ENCODE measurements around the gene RPTOR.

RPTOR gene

DNA sequence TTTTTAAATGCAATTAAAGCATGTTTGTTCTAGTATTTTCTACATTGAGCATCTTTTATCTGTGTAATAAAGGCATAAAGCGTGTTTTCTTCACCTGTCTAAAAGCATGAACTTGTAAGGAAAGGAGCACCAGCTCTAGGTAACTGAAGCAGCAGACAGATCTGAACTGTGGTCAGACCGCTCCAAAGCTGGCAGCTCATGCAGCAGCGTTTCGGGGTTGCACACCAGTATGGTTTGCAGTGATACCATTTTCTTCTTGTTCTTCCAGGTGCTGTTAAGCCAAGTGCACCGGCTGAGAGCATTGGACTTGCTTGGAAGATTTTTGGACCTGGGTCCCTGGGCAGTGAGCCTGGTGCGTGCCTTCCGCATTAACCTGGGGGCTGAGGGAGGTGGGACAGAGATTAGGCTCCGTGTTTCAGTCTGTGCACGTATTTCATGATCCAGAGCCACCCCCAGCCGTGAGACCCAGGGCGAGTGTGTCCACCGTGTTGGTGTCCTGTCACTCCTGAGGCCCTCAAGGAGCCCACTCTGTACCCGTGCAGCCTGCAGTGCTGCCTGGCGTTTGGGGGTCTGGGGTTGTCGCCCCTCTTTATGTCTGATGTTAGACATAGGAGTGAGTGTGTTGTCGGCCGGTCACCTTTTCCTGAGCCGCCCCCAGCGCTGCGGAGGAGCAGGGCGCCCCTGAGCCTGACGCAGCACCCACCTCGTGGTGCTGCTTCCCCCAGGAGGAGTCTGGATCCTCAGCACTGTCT, 310.7 kb downstream of the RPTOR start:
- no peak for DNase-seq

DNA sequence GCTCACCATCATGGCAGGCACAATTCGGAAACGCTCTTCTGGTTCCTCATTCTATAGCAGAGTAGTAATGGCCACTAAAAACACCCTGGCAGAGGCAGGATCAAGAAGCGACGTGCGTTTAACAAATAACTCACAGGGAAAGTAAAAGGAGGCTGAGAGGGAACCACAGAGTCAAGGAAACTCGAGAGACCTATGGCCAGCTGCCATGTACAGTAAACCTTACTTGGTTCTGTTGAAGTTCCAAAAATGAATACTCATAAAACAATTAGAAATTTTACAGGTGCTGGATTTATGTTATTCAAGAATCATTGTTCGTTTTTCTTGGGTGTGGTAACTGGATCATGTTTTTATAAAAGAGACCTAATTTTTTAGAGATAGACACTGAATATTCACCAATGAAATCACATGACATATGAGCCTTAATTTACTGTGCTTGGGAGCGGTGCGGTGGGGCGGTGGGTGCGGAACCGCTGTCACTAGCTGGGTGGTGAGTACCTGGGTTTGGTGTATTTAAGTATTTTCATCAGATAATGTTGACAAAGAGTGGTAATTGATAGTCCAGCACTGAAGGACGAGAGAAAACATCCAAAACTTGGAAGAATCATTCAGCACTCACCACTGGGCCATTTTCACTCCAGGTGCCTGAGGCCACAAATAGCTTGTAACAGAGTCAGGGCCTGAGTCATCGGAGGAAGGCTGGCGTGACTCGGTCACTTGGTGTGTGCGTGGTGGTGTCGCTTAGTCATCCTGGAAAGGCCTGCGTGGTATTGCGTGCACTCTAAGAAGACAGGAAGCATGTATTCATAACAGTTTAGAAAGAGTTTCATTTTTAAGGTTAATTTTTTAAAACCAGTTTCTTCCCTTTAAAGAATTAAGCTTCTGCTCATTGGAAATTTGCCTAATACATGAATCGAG, 311.6 kb downstream of the RPTOR start:
- no peak for DNase-seq

DNA sequence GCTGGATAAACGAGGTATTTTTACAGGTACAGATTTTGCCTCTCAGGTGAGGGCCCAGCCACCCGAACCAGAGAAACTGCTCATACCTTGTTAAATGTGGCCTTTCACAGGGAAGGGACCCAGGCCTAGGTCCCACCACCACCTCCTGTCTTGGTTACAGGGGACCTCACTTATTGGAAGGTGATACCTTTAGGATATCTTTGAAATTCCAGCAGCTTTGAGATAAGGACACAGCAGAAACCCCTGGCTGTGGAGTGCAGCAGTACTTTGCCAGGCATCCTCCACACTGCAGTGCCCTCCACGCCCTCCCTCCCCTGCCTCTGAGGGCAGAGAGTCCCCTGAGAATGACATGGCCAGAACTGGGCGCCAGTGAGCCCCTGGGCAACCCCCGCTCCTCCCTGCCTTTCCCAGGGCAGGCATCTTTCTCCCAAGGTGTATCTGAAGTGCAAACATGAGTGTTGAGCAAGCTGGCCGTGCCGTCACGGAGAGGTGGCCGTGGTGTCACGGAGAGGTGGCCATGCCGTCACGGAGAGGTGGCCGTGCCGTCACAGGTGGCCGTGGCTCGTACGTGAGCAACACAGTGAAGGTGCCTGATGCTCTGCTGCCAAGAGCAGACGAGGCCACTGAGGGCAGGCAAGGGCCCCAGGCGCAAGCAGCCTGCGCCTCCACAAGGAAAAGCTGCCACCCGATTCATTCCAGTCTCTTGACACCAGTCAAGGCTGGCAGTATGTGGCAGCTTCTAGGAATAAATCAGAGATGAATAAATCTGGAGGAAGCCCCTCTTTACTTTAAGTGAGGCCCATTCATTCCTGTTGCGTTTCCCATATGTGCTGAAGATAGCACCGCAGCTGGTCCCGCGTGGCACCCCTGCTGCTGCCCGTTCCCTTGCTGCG, 312.5 kb downstream of the RPTOR start:
- no peak for DNase-seq

DNA sequence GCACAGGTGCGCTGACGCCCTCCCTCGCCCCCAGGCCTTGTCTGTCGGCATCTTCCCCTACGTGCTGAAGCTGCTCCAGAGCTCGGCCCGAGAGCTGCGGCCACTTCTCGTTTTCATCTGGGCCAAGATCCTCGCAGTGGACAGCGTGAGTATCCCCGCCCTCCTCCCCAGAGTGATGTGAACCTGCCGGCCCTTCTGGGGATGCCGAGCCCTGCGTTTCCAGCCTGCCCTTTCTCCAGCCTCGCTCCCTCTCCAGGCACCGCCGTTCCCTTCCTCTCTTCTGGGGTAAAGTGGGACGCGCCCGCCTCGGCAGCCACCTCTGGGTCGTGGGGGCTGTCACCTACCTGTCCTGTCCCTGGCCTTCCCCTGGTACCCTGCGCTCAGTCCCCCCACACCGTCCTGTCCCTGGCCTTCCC, 313.1 kb downstream of the RPTOR start:
- DNase-seq, result no peak

DNA sequence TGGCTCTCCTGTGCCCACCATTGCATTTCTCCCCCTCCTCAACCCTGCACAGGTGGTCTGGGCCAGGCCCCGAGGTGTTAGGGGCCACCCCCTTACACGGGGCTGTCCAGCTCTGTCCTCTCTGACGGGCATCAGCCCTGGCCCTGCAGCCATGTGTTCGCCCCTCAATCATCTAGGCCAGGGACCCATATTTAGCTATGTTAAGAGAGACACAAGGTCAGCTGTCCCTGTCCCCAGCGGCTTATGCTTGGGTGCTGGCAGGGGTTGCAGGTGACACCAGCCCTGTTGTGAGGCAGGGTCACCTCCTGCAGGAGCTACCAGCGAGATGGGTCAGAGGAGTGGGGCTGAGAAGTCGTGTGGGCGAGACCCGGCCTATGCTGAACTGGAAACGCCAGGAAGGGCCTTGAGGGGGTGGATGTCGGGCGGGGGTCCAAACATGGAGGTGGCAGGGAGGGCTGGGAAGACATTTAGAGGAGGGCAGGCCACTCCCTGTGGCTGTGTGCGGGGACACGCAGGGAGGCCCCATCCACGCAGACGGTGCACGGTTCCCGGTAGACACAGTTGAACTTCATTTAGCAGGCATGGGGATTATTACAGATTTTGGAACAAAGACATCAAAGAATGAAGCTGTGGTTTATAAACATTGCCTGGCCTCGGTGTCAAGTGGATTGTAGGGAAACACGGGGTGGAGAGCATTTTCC, 313.8 kb downstream of the RPTOR start:
- DNase-seq, result no peak

GRCh38 chr17:80859002-80859941, 314.6 kb downstream of the RPTOR start:
- no peak for DNase-seq

GRCh38 chr17:80860101-80860671, 315.5 kb downstream of the RPTOR start:
- no peak for DNase-seq

DNA sequence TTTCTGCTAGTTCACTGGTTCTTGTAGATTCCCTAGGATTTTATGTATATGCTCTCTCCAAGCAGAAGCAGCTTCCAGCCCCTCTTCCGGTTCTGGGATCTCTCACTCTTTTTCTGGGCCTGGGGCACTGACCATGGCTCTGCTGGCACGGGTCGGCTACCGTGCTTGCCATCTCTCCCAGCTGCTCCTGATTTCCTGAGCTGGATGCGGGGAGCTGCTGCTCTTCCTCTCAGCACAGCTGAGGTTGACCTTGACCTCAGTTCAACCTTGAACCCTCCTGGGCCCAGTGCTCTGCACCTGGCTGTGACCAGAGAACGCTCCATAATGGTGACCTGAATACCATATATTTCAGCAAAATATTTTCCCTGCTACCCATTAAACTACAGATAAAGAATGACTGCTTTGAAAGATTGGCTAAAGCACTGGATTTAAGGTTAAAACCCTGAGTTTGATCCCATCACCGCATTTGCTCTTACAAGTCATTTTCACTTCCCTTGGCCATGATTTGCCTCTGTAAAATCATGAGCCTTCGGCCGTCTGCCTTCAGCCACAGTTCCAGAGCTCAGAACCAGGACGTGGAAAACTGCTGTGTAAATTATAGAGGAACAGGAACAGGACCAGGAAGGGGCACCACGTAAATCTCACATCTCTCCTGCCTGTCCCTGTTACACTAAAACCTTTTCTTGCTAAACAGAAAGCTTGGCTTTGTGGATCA, 316.2 kb downstream of the RPTOR start:
- no peak for DNase-seq

DNA sequence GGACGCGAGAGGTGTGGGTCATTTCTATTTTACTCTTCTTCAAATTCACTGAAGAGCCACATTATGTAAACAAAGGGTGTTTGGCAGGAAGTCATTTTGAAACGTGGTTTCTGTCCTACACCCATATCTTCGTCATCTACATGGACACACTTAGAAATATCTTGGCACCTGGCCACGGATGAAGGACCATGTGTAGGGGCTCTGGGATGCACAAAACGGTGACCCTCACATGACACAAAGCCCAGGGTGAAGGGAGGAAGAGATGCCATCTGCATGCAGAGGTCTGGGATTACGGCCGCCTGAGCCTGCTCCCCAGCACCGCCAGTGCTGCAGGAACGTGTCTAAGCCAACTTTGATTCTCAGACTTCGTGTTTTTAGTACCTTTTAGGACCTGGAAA, 316.8 kb downstream of the RPTOR start:
- DNase-seq, result no peak

DNA sequence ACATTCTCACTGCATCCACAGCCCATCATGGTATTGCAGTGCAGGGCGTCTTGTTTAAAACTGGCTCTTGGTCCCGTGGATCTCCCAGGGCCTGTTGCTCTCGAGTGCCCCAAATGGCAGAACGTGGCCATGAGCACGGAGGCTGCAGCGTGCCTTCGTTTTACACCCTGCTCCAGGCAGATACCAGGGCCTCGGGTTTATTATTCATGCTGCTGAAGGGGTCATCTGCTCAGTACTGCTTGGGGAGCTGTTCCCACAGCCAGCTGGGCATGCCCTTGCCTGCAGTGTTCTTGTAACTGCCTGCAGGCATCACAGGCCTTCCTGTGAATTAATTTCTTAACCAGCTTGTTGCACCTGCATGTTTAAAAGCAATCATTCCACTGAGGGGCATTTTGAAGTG, 317.3 kb downstream of the RPTOR start:
- no peak for DNase-seq

- no peak for DNase-seq
These were observed 317.9 kb downstream of the RPTOR start for GRCh38 chr17:80862481-80862961.

- DNase-seq, result no peak
These were observed 318.3 kb downstream of the RPTOR start for GRCh38 chr17:80862978-80863377.

DNA sequence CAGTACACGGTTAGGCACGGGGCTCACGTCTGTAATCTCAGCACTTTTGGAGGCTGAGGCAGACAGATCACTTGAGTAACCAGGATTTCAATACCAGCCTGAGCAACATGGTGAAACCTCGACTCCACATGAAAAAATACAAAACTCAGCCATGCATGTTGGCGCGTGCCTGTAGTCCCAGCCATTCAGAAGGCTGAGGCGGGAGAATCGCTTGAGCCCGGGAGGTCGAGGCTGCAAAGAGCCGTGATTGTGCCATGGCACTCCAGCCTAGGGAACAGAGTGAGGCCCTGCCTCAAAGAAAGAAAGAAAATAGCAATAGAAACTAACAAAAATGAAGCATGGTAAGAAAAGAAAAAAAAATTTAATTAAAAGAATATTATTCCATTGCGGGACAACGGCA, 319.0 kb downstream of the RPTOR start:
- no peak for DNase-seq

GRCh38 chr17:80864751-80865150, 320.1 kb downstream of the RPTOR start:
- DNase-seq, result no peak

DNA sequence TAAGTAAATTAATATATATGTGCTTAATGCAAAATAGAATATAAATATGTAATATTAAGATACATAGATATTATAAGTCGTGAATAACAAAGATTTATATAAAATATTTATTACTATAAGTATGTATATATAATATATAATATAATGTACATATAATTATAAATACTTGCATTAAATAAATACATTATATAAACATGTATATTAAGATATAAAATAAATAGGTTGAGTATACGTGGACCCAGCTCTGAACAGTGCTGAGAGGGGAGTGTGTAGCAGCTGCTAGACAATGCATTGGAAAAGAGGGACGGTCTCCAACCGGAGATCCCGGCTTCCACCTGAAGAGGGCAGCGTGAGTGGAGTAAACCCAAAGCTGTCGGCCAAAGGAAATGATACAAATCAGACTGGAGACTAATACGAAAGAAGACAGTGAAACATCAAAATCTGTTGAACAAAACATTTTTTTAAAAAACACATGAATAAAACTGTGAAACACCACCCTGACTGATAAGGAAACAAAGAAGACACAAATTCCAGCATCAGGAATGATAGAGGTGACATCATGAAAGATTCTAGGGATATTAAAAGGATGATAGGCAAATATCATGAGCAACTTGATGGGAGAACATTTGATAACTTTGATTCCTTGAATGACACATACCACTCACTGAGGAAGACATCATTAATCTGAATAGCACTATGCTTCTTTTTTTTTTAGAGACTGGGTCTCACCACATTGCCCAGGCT, 321.6 kb downstream of the RPTOR start:
- no peak for DNase-seq

- no peak for DNase-seq
These were observed 323.5 kb downstream of the RPTOR start for GRCh38 chr17:80868022-80868609.

- DNase-seq, result no peak
These were observed 325.0 kb downstream of the RPTOR start for GRCh38 chr17:80869481-80870145.

- no peak for DNase-seq
These were observed 325.8 kb downstream of the RPTOR start for GRCh38 chr17:80870401-80870800.

All from NCI-H2227 treated with DMSO at 0.1 percent for 48 hours (cell line).